ENCODE measurements around the gene TRIM40.
"Not testable (repeated sequence)": the region's sequence is repeated elsewhere in the genome, so short reads cannot be mapped to it uniquely, and the experiment has no call there.

Gene TRIM40

GRCh38 chr6:30160008-30160784 is 24.3 kb downstream of the TRIM40 start:
- TF ChIP-seq, protein P1, sequence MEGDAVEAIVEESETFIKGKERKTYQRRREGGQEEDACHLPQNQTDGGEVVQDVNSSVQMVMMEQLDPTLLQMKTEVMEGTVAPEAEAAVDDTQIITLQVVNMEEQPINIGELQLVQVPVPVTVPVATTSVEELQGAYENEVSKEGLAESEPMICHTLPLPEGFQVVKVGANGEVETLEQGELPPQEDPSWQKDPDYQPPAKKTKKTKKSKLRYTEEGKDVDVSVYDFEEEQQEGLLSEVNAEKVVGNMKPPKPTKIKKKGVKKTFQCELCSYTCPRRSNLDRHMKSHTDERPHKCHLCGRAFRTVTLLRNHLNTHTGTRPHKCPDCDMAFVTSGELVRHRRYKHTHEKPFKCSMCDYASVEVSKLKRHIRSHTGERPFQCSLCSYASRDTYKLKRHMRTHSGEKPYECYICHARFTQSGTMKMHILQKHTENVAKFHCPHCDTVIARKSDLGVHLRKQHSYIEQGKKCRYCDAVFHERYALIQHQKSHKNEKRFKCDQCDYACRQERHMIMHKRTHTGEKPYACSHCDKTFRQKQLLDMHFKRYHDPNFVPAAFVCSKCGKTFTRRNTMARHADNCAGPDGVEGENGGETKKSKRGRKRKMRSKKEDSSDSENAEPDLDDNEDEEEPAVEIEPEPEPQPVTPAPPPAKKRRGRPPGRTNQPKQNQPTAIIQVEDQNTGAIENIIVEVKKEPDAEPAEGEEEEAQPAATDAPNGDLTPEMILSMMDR (IDR thresholded peaks at IDR 0.05; ENCODE audit: insufficient read depth, missing control alignments): no peak
- no peak for DNase-seq (ENCODE audit: insufficient read length, low spot score)
- FAIRE-seq: no peak

DNA sequence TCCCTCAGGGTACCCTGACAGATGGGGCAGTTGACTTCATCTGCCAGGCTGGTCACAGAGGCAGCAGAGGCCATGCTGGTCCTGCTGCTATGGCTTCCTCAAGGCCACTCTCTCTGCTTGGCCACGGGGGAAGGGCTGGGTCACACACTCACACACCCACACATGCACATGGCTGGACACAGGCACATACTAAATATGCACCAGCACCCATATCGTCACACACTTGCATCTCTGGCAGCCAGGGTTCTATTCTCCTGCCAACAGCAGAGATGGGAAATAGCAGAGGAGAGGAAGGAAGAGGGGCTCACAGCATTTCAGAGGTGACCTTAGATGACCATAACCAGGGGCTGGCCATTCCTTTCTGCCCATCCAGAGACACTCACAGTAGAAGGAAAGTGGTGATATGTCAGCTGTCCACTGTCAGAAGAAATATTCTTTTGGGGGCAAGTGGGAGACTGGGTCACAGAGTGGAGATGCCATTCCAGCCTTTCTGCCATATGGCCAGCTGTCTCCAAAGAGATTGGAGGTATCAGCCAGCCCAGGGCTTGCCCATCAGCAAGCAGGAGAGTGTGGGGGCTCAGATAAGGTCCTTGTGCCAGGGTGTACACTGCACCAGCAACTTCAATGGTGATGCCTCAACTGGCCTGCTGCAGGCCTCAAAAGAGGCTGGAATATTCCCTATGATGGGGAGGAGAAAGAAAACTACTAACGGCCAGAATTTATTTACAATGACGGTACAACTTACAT is 25.0 kb downstream of the TRIM40 start, which contains the start of gene TRIM10:
TSS of gene TRIM10 (minus strand) at position 427 of the 747 bp plus-strand sequence. CDS start at position 74, 353 bp downstream.
- DNase-seq (ENCODE audit: insufficient read length, low spot score) (no peak), FAIRE-seq (no peak)
- TF ChIP-seq, protein P1 (IDR thresholded peaks at IDR 0.05; ENCODE audit: insufficient read depth, missing control alignments): no peak

DNA sequence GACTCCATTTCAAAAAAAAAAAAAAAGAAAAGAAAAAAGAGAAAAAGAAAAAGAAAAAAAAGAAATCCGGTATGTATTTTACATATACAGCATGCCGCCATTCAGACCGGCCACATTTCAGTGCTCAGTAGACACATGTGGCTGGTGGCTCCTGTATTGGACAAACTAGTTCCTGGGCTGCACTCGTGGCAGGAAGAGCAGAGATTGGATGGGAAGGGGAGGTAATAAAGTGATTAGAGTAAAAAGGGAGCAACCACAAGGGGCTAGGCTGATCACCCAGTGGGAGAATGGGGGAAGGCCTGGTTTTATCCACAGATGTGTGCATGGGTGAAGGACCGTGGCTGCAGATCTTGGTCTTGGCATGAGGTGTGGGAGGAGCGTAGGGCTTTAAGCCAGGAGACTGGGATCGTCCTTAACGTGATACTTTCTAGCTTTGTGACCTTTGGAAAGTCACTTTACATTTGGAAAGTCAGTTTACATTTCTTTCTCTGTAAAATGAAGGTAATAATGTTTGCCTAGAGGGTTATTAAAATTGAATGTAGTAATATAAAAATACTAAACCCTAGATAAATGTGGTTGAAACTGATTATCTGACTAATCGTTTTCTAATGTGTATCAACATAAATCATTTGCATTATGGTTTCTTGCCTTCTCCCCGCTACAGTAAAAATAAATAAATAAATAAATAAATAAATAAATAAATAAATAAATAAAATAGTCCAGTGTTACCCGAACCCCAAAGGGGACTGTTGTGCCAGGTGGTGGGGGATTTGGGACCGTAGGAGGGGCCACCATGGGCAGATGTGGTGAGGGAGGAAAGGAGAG is 26.5 kb downstream of the TRIM40 start:
- TF ChIP-seq, protein P1 (IDR thresholded peaks at IDR 0.05; ENCODE audit: insufficient read depth, missing control alignments): no peak
- DNase-seq (ENCODE audit: insufficient read length, low spot score) (no peak), FAIRE-seq (no peak)

- TF ChIP-seq, protein P1 (IDR thresholded peaks at IDR 0.05; ENCODE audit: insufficient read depth, missing control alignments): no peak
- FAIRE-seq (no peak), DNase-seq (ENCODE audit: insufficient read length, low spot score) (no peak)
These were observed 27.4 kb downstream of the TRIM40 start, which contains the start of gene TRIM15 for GRCh38 chr6:30163090-30163917. Gene TRIM15 (plus strand): TSS chr6:30163546. CDS start chr6:30163685, 139 bp downstream.

GRCh38 chr6:30163918-30164654 is 28.1 kb downstream of the TRIM40 start:
- DNase-seq (ENCODE audit: insufficient read length, low spot score) (no peak), FAIRE-seq (no peak)
- TF ChIP-seq, protein P1 (IDR thresholded peaks at IDR 0.05; ENCODE audit: insufficient read depth, missing control alignments): no peak

- no peak for FAIRE-seq
- TF ChIP-seq, protein P1 (IDR thresholded peaks at IDR 0.05; ENCODE audit: insufficient read depth, missing control alignments): no peak
- no peak for DNase-seq (ENCODE audit: insufficient read length, low spot score)
These were observed 28.8 kb downstream of the TRIM40 start for GRCh38 chr6:30164714-30165113.

GRCh38 chr6:30165238-30165637 is 29.3 kb downstream of the TRIM40 start:
- FAIRE-seq: not testable (repeated sequence)

More at GRCh38 chr6:30165238-30165637, 29.3 kb downstream of the TRIM40 start:
- DNase-seq (ENCODE audit: insufficient read length, low spot score): not testable (repeated sequence)
